ENCODE results near the gene COPG2. TPM values are rescaled to one million over a fixed set of nuclear protein-coding genes. Genes with fewer than 3 reads are reported as not detected.

COPG2 gene
- total and polyA plus RNA-seq, 2 of the 8 experiments (the other 6 are each of a cell fraction or from before 2014, with no cell fraction given) = 50.3 to 53.1 TPM

DNA sequence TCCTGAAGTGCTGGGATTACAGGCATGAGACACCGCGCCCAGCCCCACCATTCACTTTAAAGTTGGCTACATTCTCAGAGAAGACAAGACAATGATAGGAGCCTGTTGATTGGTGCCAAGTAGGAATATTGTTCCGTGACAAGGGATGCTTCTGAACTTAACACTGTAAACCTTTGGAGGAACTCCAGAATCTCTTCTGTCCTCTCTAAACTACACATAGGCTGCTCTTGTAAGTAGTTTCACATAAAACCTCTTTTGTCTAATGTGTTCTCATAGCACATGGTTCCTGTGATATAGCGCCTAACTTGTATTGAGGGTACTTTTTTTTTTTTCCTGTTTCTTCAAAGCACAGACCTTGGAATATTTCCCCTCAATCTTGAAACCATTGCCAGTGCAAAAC is 3.6 kb upstream of the COPG2 start:
- H3K4me2 ChIP-seq (ENCODE audit: insufficient read depth in 1 of 2, low read depth in 2 of 2, low read length in 2 of 2) = no peak overlapping the region
- POLR2A ChIA-PET (ENCODE audit: partially characterized antibody) = no interaction called here
- H3K14ac ChIP-seq (ENCODE audit: insufficient read length) = no peak overlapping the region
- no peak overlapping the region for H2BK20ac ChIP-seq (ENCODE audit: low read length)
- no peaks in the 10 kb centered on the region for H3K27me3 ChIP-seq (replicated peaks in 1 of 4; ENCODE audit: control insufficient read depth in 3 of 4, extremely low read depth in 1 of 4, insufficient read depth in 3 of 4, low read length in 3 of 4)
- no peak overlapping the region for H4K91ac ChIP-seq (replicated peaks; ENCODE audit: insufficient read length, low read length)
- no peak overlapping the region for H2AFZ ChIP-seq (ENCODE audit: low read length)
- peaks cover 0 to 2% of the 10 kb centered on the region in 2 experiments for H4K20me1 ChIP-seq (replicated peaks in 1 of 2; ENCODE audit: control insufficient read depth in 1 of 2, insufficient read depth in 2 of 2, low read length in 2 of 2)
- H3K9me3 ChIP-seq (ENCODE audit: insufficient read depth in 2 of 2, low read depth in 1 of 2, low read length in 1 of 2) = no peaks in the 10 kb centered on the region
- no peak overlapping the region for H3K9ac ChIP-seq (replicated peaks in 1 of 4; ENCODE audit: extremely low read depth in 1 of 4, low read depth in 3 of 4, low read length in 3 of 4)
- H4K8ac ChIP-seq (ENCODE audit: extremely low read depth, insufficient read depth, low read length) = no peak overlapping the region
- 92% methylated on average over 4 of the region's 4 CpGs; no CpG with 5 or more reads in 1 of the 2 experiments for WGBS, 2 experiments (ENCODE audit: extremely low coverage in 1 of 2, insufficient coverage in 1 of 2, insufficient read length in 1 of 2, insufficient replicate concordance in 2 of 2, low coverage in 1 of 2, low lambda C conversion rate in 2 of 2, missing lambda C conversion rate in 1 of 2)
- no peak overlapping the region for H2AK5ac ChIP-seq (ENCODE audit: low read depth, low read length)
- no peak overlapping the region for H3K18ac ChIP-seq (ENCODE audit: extremely low read depth, low read length)
- H3K4me1 ChIP-seq (replicated peaks in 1 of 4; ENCODE audit: control insufficient read depth in 3 of 4, insufficient read depth in 4 of 4, low read length in 3 of 4) = peaks cover 0 to 7% (median 0%) of the 10 kb centered on the region in 4 experiments; a peak in 1 of 7 replicates
- no peak overlapping the region for H4K5ac ChIP-seq (ENCODE audit: insufficient read length, low read depth, low read length)
- no peak for TF ChIP-seq RBBP5 (IDR thresholded peaks at IDR 0.05; ENCODE audit: borderline replicate concordance, low read depth, low read length)
- no peak overlapping the region for H3K27ac ChIP-seq (ENCODE audit: low read depth, low read length)
- H2BK12ac ChIP-seq (ENCODE audit: low read depth, low read length) = no peak overlapping the region
- H2BK15ac ChIP-seq (ENCODE audit: low read length) = no peak overlapping the region
- no peak overlapping the region for H3K4ac ChIP-seq (replicated peaks; ENCODE audit: insufficient read length, low read depth, low read length)
- H3K56ac ChIP-seq (replicated peaks; ENCODE audit: insufficient read length, low read depth, low read length) = no peak overlapping the region
- FAIRE-seq (no peak), DNase-seq (ENCODE audit: low read depth in 1 of 2, low spot score in 2 of 2) (no peak)
- no peak overlapping the region for H3K23ac ChIP-seq (ENCODE audit: insufficient read length)
- no peaks in the 10 kb centered on the region; a peak in 1 of 4 replicates for H3K79me2 ChIP-seq (ENCODE audit: control insufficient read depth in 1 of 2, insufficient read depth in 2 of 2, low read length in 2 of 2)
- CTCF ChIA-PET (ENCODE audit: partially characterized antibody) = no interaction called here
- H2BK120ac ChIP-seq (replicated peaks; ENCODE audit: low read depth, low read length) = no peak overlapping the region
- peaks cover 2% of the 10 kb centered on the region; the same call in 1 of the 2 replicates for H3K23me2 ChIP-seq (ENCODE audit: low read depth, low read length)
- no peak overlapping the region for H2BK5ac ChIP-seq (ENCODE audit: low read depth, low read length)
- H3K36me3 ChIP-seq (ENCODE audit: control insufficient read depth in 2 of 4, insufficient read depth in 4 of 4, low read length in 3 of 4) = no peaks in the 10 kb centered on the region
- H3K79me1 ChIP-seq (ENCODE audit: low read depth, low read length) = no peaks in the 10 kb centered on the region
- H3K4me3 ChIP-seq (ENCODE audit: extremely low read depth in 1 of 4, insufficient read depth in 2 of 4, low read depth in 3 of 4, low read length in 4 of 4) = no peak overlapping the region

Measured in H1 (cell line).